OCI-LY7 (cell line): ENCODE results near the gene NPVF. TPM values are rescaled to one million over a fixed set of nuclear protein-coding genes. Genes with fewer than 3 reads are reported as not detected.

Experiments used
- BruUV-seq: library from RNA; stranded (reverse); fragments of 400-500 nt; replicated peaks from 2 replicates; lab custom pipeline; 2021; lab: Mats Ljungman, UMichigan
- CTCF ChIA-PET: fragments of 300-600 bp; sonication (Branson Sonifier 250); formaldehyde crosslinking; loops from one replicate; lab custom pipeline; 2022; ENCODE audit warnings: antibody characterized with exemption; ENCODE audit not compliant: unreplicated experiment; lab: Charles Lee
- POLR2A ChIA-PET: fragments of 300-600 bp; sonication (Branson Sonifier 250); formaldehyde crosslinking; loops from one replicate; lab custom pipeline; 2022; ENCODE audit warnings: antibody characterized with exemption; lab: Charles Lee
- DNase-seq: peaks from one replicate; pipeline ENCODE4 v3.0.0-alpha.2; 2015; ENCODE audit warnings: low spot score
- H2AFZ ChIP-seq: fragments of 200-600 bp; sonication (generic), shearing (Covaris generic); 2 replicates; pipeline ENCODE4 v1.6.1; 2014; ENCODE audit warnings: mild to moderate bottlenecking, antibody characterized with exemption, low read length, moderate library complexity
- H3K27ac ChIP-seq: fragments of 200-600 bp; sonication (generic); 2 replicates; pipeline ENCODE4 v1.5.1; 2014; ENCODE audit warnings: mixed run types, low read depth, mild to moderate bottlenecking, moderate library complexity, low read length, inconsistent platforms; ENCODE audit not compliant: poor library complexity, severe bottlenecking
- H3K36me3 ChIP-seq: fragments of 200-600 bp; sonication (generic); 2 replicates; pipeline ENCODE4 v1.6.1; 2014; ENCODE audit warnings: mild to moderate bottlenecking, antibody characterized with exemption, low read length, moderate library complexity, mixed read lengths; ENCODE audit not compliant: insufficient read depth
- H3K4me1 ChIP-seq: fragments of 200-600 bp; sonication (generic); 2 replicates; pipeline ENCODE4 v1.5.1; 2014; ENCODE audit warnings: mild to moderate bottlenecking, low read length; ENCODE audit not compliant: insufficient read depth, poor library complexity, severe bottlenecking
- H3K4me2 ChIP-seq: fragments of 200-600 bp; sonication (generic); 2 replicates; pipeline ENCODE4 v1.6.1; 2014; ENCODE audit warnings: mild to moderate bottlenecking, low read length
- H3K4me3 ChIP-seq: fragments of 200-600 bp; sonication (generic); 2 replicates; pipeline ENCODE4 v1.5.1; 2014; ENCODE audit warnings: mild to moderate bottlenecking, low read depth, low read length; ENCODE audit not compliant: poor library complexity, severe bottlenecking
- H3K79me2 ChIP-seq: fragments of 200-600 bp; sonication (generic); 2 replicates; pipeline ENCODE4 v1.6.1; 2016; ENCODE audit warnings: low read depth, mild to moderate bottlenecking, low read length, moderate library complexity, mixed read lengths; ENCODE audit not compliant: insufficient read depth
- H3K9me2 ChIP-seq: fragments of 200-600 bp; sonication (generic); 2 replicates; pipeline ENCODE4 v1.6.1; 2016; ENCODE audit warnings: mild to moderate bottlenecking, low read length, mixed read lengths; ENCODE audit not compliant: insufficient read depth
- H3K9me3 ChIP-seq: fragments of 200-600 bp; sonication (generic); 2 replicates; pipeline ENCODE4 v1.6.1; 2014; ENCODE audit warnings: mild to moderate bottlenecking, mixed run types, low read length, mixed read lengths
- H4K20me1 ChIP-seq: fragments of 200-600 bp; sonication (generic); 2 replicates; pipeline ENCODE4 v1.6.1; 2014; ENCODE audit warnings: mild to moderate bottlenecking, antibody characterized with exemption, low read length, moderate library complexity, mixed read lengths; ENCODE audit not compliant: insufficient read depth
- CTCF ChIP-seq: fragments of 200-600 bp; sonication (generic); conservative IDR thresholded peaks from 2 replicates; pipeline ENCODE4 v1.5.1; 2014; ENCODE audit warnings: mild to moderate bottlenecking, antibody characterized with exemption, low read length, moderate library complexity, mixed read lengths
- EZH2phosphoT487 ChIP-seq: fragments of 200-600 bp; sonication (generic); IDR thresholded peaks from 2 replicates; pipeline ENCODE4 v1.6.1; 2018; ENCODE audit warnings: low read depth, borderline replicate concordance, mild to moderate bottlenecking, mixed run types, antibody characterized with exemption, low read length, moderate library complexity, mixed read lengths
- intact Hi-C: fragments of 100-400 bp; cut with micrococcal nuclease; formaldehyde crosslinking; loops from one replicate; pipeline ENCODE4 v1.10.0; 2022; ENCODE audit not compliant: unreplicated experiment
- total RNA-seq, 2 experiments: library from RNA; depleted of rRNA in 1 of 2; stranded (reverse); fragments of >200 nt in 1 of 2; shearing (Covaris generic) in 1 of 2; gene quantifications; 2 replicates each; pipeline ENCODE4 v1.2.3, GENCODE V29; 2014 to 2022

NPVF gene
- total RNA-seq, 2 experiments from 2014 or later = not detected

GRCh38 chr7:25234336-25234735 is 6.0 kb upstream of the NPVF start:
- Histone ChIP-seq H3K27ac (no peak overlapping the region), H3K79me2 (no peaks in the 10 kb centered on the region), H3K9me3 (no peaks in the 10 kb centered on the region), H3K9me2 (no peaks in the 10 kb centered on the region), H3K36me3 (no peaks in the 10 kb centered on the region), H2AFZ (no peak overlapping the region), H3K4me2 (no peak overlapping the region), H3K4me3 (no peak overlapping the region), H3K4me1 (no peaks in the 10 kb centered on the region), H4K20me1 (no peaks in the 10 kb centered on the region)
- intact Hi-C loops = no loop called here
- TF ChIP-seq EZH2phosphoT487 (no peak), CTCF (no peak)
- POLR2A ChIA-PET = interaction anchor here (0.7 kb wide), 1 partner anchor 46 kb away, joined by 3 read pairs; no protein-coding TSS in a partner anchor
- BruUV-seq = no TSS peak
- CTCF ChIA-PET = no interaction called here
- DNase-seq = no peak

- no peak overlapping the region for H2AFZ ChIP-seq
- H3K9me2 ChIP-seq = no peaks in the 10 kb centered on the region
- ChIA-PET POLR2A (no interaction called here), CTCF (no interaction called here)
- no peaks in the 10 kb centered on the region for H3K4me1 ChIP-seq
- H3K9me3 ChIP-seq = no peaks in the 10 kb centered on the region
- H3K79me2 ChIP-seq = no peaks in the 10 kb centered on the region
- H4K20me1 ChIP-seq = no peaks in the 10 kb centered on the region
- intact Hi-C loops = no loop called here
- no peak for DNase-seq
- H3K36me3 ChIP-seq = no peaks in the 10 kb centered on the region
- no peak overlapping the region for H3K4me3 ChIP-seq
- H3K4me2 ChIP-seq = no peak overlapping the region
- TF ChIP-seq CTCF = no peak
- TF ChIP-seq EZH2phosphoT487 = no peak
- no TSS peak for BruUV-seq
- H3K27ac ChIP-seq = no peak overlapping the region
Measured at GRCh38 chr7:25223206-25223605, 5.1 kb downstream of the NPVF start.

GRCh38 chr7:25222666-25223065 is 5.6 kb downstream of the NPVF start:
- DNase-seq = no peak
- ChIA-PET CTCF (no interaction called here), POLR2A (no interaction called here)
- no peak for TF ChIP-seq EZH2phosphoT487
- TF ChIP-seq CTCF = no peak
- no TSS peak for BruUV-seq
- Histone ChIP-seq H3K9me3 (no peaks in the 10 kb centered on the region), H3K79me2 (no peaks in the 10 kb centered on the region), H3K9me2 (no peaks in the 10 kb centered on the region), H3K36me3 (no peaks in the 10 kb centered on the region), H3K27ac (no peak overlapping the region), H3K4me2 (no peak overlapping the region), H2AFZ (no peak overlapping the region), H3K4me3 (no peak overlapping the region), H3K4me1 (no peaks in the 10 kb centered on the region), H4K20me1 (no peaks in the 10 kb centered on the region)
- intact Hi-C loops = no loop called here
